HUES48 (cell line): ENCODE data around the gene TMEM132C.

Source experiments
- H3K27ac ChIP-seq: one replicate; pipeline ENCODE4 v1.7.0; 2013; ENCODE audit warnings: low read depth, low read length, inconsistent platforms
- H3K27me3 ChIP-seq: 2 replicates; pipeline ENCODE4 v1.6.1; 2013; ENCODE audit warnings: mild to moderate bottlenecking, low read length; ENCODE audit not compliant: control insufficient read depth, insufficient read depth
- H3K36me3 ChIP-seq: 2 replicates; pipeline ENCODE4 v1.6.1; 2013; ENCODE audit warnings: low read length; ENCODE audit not compliant: control insufficient read depth, insufficient read depth
- H3K4me1 ChIP-seq: 2 replicates; pipeline ENCODE4 v1.6.1; 2013; ENCODE audit warnings: mild to moderate bottlenecking, low read length; ENCODE audit not compliant: control insufficient read depth, insufficient read depth
- H3K4me3 ChIP-seq: 2 replicates; pipeline ENCODE4 v1.5.1; 2013; ENCODE audit warnings: mild to moderate bottlenecking, low read depth, low read length
- H3K9ac ChIP-seq: 2 replicates; pipeline ENCODE4 v1.6.1; 2013; ENCODE audit warnings: mild to moderate bottlenecking, low read depth, low read length, moderate library complexity
- H3K9me3 ChIP-seq: 2 replicates; pipeline ENCODE4 v1.6.1; 2013; ENCODE audit warnings: low read length; ENCODE audit not compliant: control insufficient read depth, insufficient read depth

TMEM132C gene

GRCh38 chr12:128521981-128522380 is 255.0 kb downstream of the TMEM132C start:
- Histone ChIP-seq H3K4me3 (no peak overlapping the region), H3K9me3 (peaks cover 5% of the 10 kb centered on the region; the same call in 1 of the 2 replicates), H3K27me3 (no peaks in the 10 kb centered on the region), H3K36me3 (no peaks in the 10 kb centered on the region), H3K4me1 (no peaks in the 10 kb centered on the region), H3K27ac (no peak overlapping the region), H3K9ac (no peak overlapping the region)

- Histone ChIP-seq H3K27ac (no peak overlapping the region), H3K4me1 (no peaks in the 10 kb centered on the region), H3K9ac (no peak overlapping the region), H3K4me3 (no peak overlapping the region), H3K9me3 (peaks cover 5% of the 10 kb centered on the region; the same call in 1 of the 2 replicates), H3K36me3 (no peaks in the 10 kb centered on the region), H3K27me3 (no peaks in the 10 kb centered on the region)
Observed at GRCh38 chr12:128524439-128524838, 257.5 kb downstream of the TMEM132C start.

- Histone ChIP-seq H3K9ac (no peak overlapping the region), H3K4me1 (no peaks in the 10 kb centered on the region), H3K27ac (no peak overlapping the region)
Observed at GRCh38 chr12:128531170-128531569, 264.2 kb downstream of the TMEM132C start.

GRCh38 chr12:128534906-128535305 is 267.9 kb downstream of the TMEM132C start:
- H3K4me3 ChIP-seq = no peak overlapping the region

More at GRCh38 chr12:128531170-128531569, 264.2 kb downstream of the TMEM132C start:
- no peaks in the 10 kb centered on the region for H3K27me3 ChIP-seq
- no peaks in the 10 kb centered on the region for H3K36me3 ChIP-seq
- H3K4me3 ChIP-seq = no peak overlapping the region
- no peaks in the 10 kb centered on the region for H3K9me3 ChIP-seq

GRCh38 chr12:128536810-128537209 is 269.8 kb downstream of the TMEM132C start:
- Histone ChIP-seq H3K27me3 (no peaks in the 10 kb centered on the region), H3K36me3 (no peaks in the 10 kb centered on the region), H3K4me3 (no peak overlapping the region), H3K27ac (no peak overlapping the region), H3K9ac (no peak overlapping the region), H3K4me1 (no peaks in the 10 kb centered on the region), H3K9me3 (no peaks in the 10 kb centered on the region)

More at GRCh38 chr12:128534906-128535305, 267.9 kb downstream of the TMEM132C start:
- Histone ChIP-seq H3K27ac (no peak overlapping the region), H3K9me3 (no peaks in the 10 kb centered on the region), H3K4me1 (no peaks in the 10 kb centered on the region), H3K9ac (no peak overlapping the region), H3K36me3 (no peaks in the 10 kb centered on the region), H3K27me3 (no peaks in the 10 kb centered on the region)

GRCh38 chr12:128537668-128538067 is 270.7 kb downstream of the TMEM132C start:
- no peaks in the 10 kb centered on the region for H3K9me3 ChIP-seq
- H3K9ac ChIP-seq = no peak overlapping the region
- H3K27ac ChIP-seq = no peak overlapping the region
- no peaks in the 10 kb centered on the region for H3K27me3 ChIP-seq
- H3K4me1 ChIP-seq = no peaks in the 10 kb centered on the region
- H3K4me3 ChIP-seq = no peak overlapping the region
- no peaks in the 10 kb centered on the region for H3K36me3 ChIP-seq

- Histone ChIP-seq H3K4me1 (no peaks in the 10 kb centered on the region), H3K27ac (no peak overlapping the region), H3K9ac (no peak overlapping the region), H3K4me3 (no peak overlapping the region), H3K27me3 (no peaks in the 10 kb centered on the region), H3K36me3 (no peaks in the 10 kb centered on the region), H3K9me3 (no peaks in the 10 kb centered on the region)
Observed at GRCh38 chr12:128542844-128543243, 275.9 kb downstream of the TMEM132C start.

GRCh38 chr12:128543460-128543859 is 276.5 kb downstream of the TMEM132C start:
- Histone ChIP-seq H3K4me1 (no peaks in the 10 kb centered on the region), H3K4me3 (no peak overlapping the region), H3K9me3 (no peaks in the 10 kb centered on the region), H3K27ac (no peak overlapping the region), H3K36me3 (no peaks in the 10 kb centered on the region), H3K27me3 (no peaks in the 10 kb centered on the region), H3K9ac (no peak overlapping the region)

- H3K27me3 ChIP-seq = no peaks in the 10 kb centered on the region
- H3K4me3 ChIP-seq = no peak overlapping the region
- H3K9ac ChIP-seq = no peak overlapping the region
- H3K9me3 ChIP-seq = no peaks in the 10 kb centered on the region
- H3K27ac ChIP-seq = no peak overlapping the region
- H3K36me3 ChIP-seq = no peaks in the 10 kb centered on the region
- no peaks in the 10 kb centered on the region for H3K4me1 ChIP-seq
Observed at GRCh38 chr12:128543971-128544370, 277.0 kb downstream of the TMEM132C start.

GRCh38 chr12:128548949-128549348 is 282.0 kb downstream of the TMEM132C start:
- no peak overlapping the region for H3K9ac ChIP-seq
- H3K9me3 ChIP-seq = no peaks in the 10 kb centered on the region
- H3K27ac ChIP-seq = no peak overlapping the region
- peaks cover 22% of the 10 kb centered on the region for H3K4me1 ChIP-seq
- no peak overlapping the region for H3K4me3 ChIP-seq
- no peaks in the 10 kb centered on the region for H3K36me3 ChIP-seq
- H3K27me3 ChIP-seq = peaks cover 11% of the 10 kb centered on the region

GRCh38 chr12:128549601-128550218 is 282.7 kb downstream of the TMEM132C start:
- Histone ChIP-seq H3K27me3 (peaks cover 11% of the 10 kb centered on the region), H3K9ac (no peak overlapping the region), H3K27ac (no peak overlapping the region), H3K9me3 (no peaks in the 10 kb centered on the region), H3K36me3 (no peaks in the 10 kb centered on the region), H3K4me3 (no peak overlapping the region), H3K4me1 (peaks cover 22% of the 10 kb centered on the region)
